ENCODE data around the gene NOC3L. TPM values are rescaled to one million over a fixed set of nuclear protein-coding genes. Genes with fewer than 3 reads are reported as not detected.

Gene NOC3L
- total and polyA plus RNA-seq, 9 of the 15 experiments (the other 6 are each of a cell fraction or from before 2014, with no cell fraction given) = 23.8 to 57.6 (median 32.6) TPM

- H3K9ac ChIP-seq (ENCODE audit: insufficient read depth in 1 of 2, low read depth in 2 of 2, low read length in 2 of 2) = no peak overlapping the region
- H3K9me3 ChIP-seq (replicated peaks; ENCODE audit: control insufficient read depth, insufficient read depth, low read depth, low read length) = no peaks in the 10 kb centered on the region
- no peak overlapping the region for H3K4me2 ChIP-seq (ENCODE audit: insufficient read depth, low read length)
- ATAC-seq (no peak), FAIRE-seq (no peak), DNase-seq (ENCODE audit: extremely low read depth in 1 of 4, low spot score in 3 of 4) (no peak)
- H3K4me3 ChIP-seq = no peak overlapping the region
- 0% methylated on average over 2 of the region's 2 CpGs for WGBS (ENCODE audit: insufficient coverage, low coverage, missing lambda C conversion rate)
- CTCF ChIA-PET (ENCODE audit: low intra/inter-chr PET ratio) = no interaction called here
- no peaks in the 10 kb centered on the region for H3K36me3 ChIP-seq (ENCODE audit: control insufficient read depth, insufficient read depth, low read length)
- peaks cover 0 to 8% of the 10 kb centered on the region in 2 experiments; a peak in 2 of 5 replicates for H3K27me3 ChIP-seq (ENCODE audit: control insufficient read depth in 2 of 2, insufficient read depth in 2 of 2, low read length in 2 of 2)
- intact Hi-C loops (cut with micrococcal nuclease) (no loop called here), in situ Hi-C loops (cut with MboI) (no loop called here)
- no peaks in the 10 kb centered on the region for H3K9me1 ChIP-seq (ENCODE audit: control insufficient read depth, insufficient read depth, low read length)
- POLR2A ChIA-PET = no interaction called here
- H3K4me1 ChIP-seq (replicated peaks in 1 of 2; ENCODE audit: control insufficient read depth in 2 of 2, insufficient read depth in 2 of 2, low read length in 2 of 2) = no peaks in the 10 kb centered on the region
- H3K27ac ChIP-seq (ENCODE audit: extremely low read depth, low read depth, low read length) = no peak overlapping the region
- no peak overlapping the region for H2AFZ ChIP-seq (ENCODE audit: low read depth, low read length)
- BruUV-seq (replicated peaks) = no TSS peak
- H3K79me2 ChIP-seq (ENCODE audit: control insufficient read depth, insufficient read depth, low read length) = no peaks in the 10 kb centered on the region
- TF ChIP-seq KDM1A (IDR thresholded peaks at IDR 0.05) = peak; percentile 36 to 52; a peak in 3 of 4 replicates
- no peak for TF ChIP-seq CXXC5 (CRISPR knock-in tag; IDR thresholded peaks at IDR 0.05)
- no peaks in the 10 kb centered on the region for H4K20me1 ChIP-seq (replicated peaks; ENCODE audit: control insufficient read depth, insufficient read depth, low read length)
Observed at GRCh38 chr10:94292434-94293090, 70.2 kb downstream of the NOC3L start.

- H2AFZ ChIP-seq (ENCODE audit: low read depth, low read length) = no peak overlapping the region
- no peak overlapping the region for H3K27ac ChIP-seq (ENCODE audit: extremely low read depth, low read depth, low read length)
- no peaks in the 10 kb centered on the region for H3K79me2 ChIP-seq (ENCODE audit: control insufficient read depth, insufficient read depth, low read length)
- POLR2A ChIA-PET = no interaction called here
- no peaks in the 10 kb centered on the region for H3K9me3 ChIP-seq (replicated peaks; ENCODE audit: control insufficient read depth, insufficient read depth, low read depth, low read length)
- 6% methylated on average over 2 of the region's 2 CpGs for WGBS (ENCODE audit: insufficient coverage, low coverage, missing lambda C conversion rate)
- in situ Hi-C loops (cut with MboI) = no loop called here
- no TSS peak for BruUV-seq (replicated peaks)
- intact Hi-C loops (cut with micrococcal nuclease) = no loop called here
- H3K36me3 ChIP-seq (ENCODE audit: control insufficient read depth, insufficient read depth, low read length) = no peaks in the 10 kb centered on the region
- H3K9ac ChIP-seq (ENCODE audit: insufficient read depth in 1 of 2, low read depth in 2 of 2, low read length in 2 of 2) = no peak overlapping the region
- DNase-seq (ENCODE audit: extremely low read depth in 1 of 4, low spot score in 3 of 4) (no peak), ATAC-seq (no peak), FAIRE-seq (no peak)
- no peaks in the 10 kb centered on the region for H3K9me1 ChIP-seq (ENCODE audit: control insufficient read depth, insufficient read depth, low read length)
- no peaks in the 10 kb centered on the region for H4K20me1 ChIP-seq (replicated peaks; ENCODE audit: control insufficient read depth, insufficient read depth, low read length)
- H3K4me2 ChIP-seq (ENCODE audit: insufficient read depth, low read length) = no peak overlapping the region
- no peak overlapping the region for H3K4me3 ChIP-seq
- no peaks in the 10 kb centered on the region for H3K4me1 ChIP-seq (replicated peaks in 1 of 2; ENCODE audit: control insufficient read depth in 2 of 2, insufficient read depth in 2 of 2, low read length in 2 of 2)
- H3K27me3 ChIP-seq (ENCODE audit: control insufficient read depth in 2 of 2, insufficient read depth in 2 of 2, low read length in 2 of 2) = peaks cover 0 to 8% of the 10 kb centered on the region in 2 experiments; a peak in 3 of 5 replicates
- CTCF ChIA-PET (ENCODE audit: low intra/inter-chr PET ratio) = no interaction called here
- TF ChIP-seq SIN3A (IDR thresholded peaks at IDR 0.05; ENCODE audit: borderline replicate concordance in 2 of 2, control insufficient read depth in 1 of 2, low read depth in 2 of 2, low read length in 2 of 2) (no peak), RBM39 (optimal IDR thresholded peaks at IDR 0.05; ENCODE audit: low read depth, low read length) (no peak), TCF7 (IDR thresholded peaks at IDR 0.05; ENCODE audit: borderline replicate concordance) (no peak), BCOR (IDR thresholded peaks at IDR 0.05) (no peak)
- TF ChIP-seq, protein P1, sequence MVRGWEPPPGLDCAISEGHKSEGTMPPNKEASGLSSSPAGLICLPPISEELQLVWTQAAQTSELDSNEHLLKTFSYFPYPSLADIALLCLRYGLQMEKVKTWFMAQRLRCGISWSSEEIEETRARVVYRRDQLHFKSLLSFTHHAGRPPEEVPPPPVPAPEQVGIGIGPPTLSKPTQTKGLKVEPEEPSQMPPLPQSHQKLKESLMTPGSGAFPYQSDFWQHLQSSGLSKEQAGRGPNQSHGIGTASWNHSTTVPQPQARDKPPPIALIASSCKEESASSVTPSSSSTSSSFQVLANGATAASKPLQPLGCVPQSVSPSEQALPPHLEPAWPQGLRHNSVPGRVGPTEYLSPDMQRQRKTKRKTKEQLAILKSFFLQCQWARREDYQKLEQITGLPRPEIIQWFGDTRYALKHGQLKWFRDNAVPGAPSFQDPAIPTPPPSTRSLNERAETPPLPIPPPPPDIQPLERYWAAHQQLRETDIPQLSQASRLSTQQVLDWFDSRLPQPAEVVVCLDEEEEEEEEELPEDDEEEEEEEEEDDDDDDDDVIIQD (CRISPR knock-in tag; IDR thresholded peaks at IDR 0.05) = no peak
Observed at GRCh38 chr10:94288361-94289101, 74.2 kb downstream of the NOC3L start.
